H1 (cell line): ENCODE results near the gene TXNRD2. TPM values are rescaled to one million over a fixed set of nuclear protein-coding genes. Genes with fewer than 3 reads are reported as not detected.

ENCODE experiments used
- FOSL1 ChIP-seq: IDR thresholded peaks from 2 replicates; pipeline ENCODE4 v1.6.1; 2011; ENCODE audit warnings: mild to moderate bottlenecking, low read depth, low read length, moderate library complexity; ENCODE audit not compliant: insufficient read depth
- GABPA ChIP-seq: IDR thresholded peaks from 2 replicates; pipeline ENCODE4 v1.6.1; 2011; ENCODE audit warnings: mild to moderate bottlenecking, low read length, moderate library complexity, borderline replicate concordance; ENCODE audit not compliant: insufficient read depth
- HDAC6 ChIP-seq: IDR thresholded peaks from one replicate; pipeline ENCODE4 v1.7.1; 2012; ENCODE audit warnings: low read depth, mild to moderate bottlenecking, inconsistent platforms, low read length, moderate library complexity
- JUN ChIP-seq: IDR thresholded peaks from 2 replicates; pipeline ENCODE4 v1.6.1; 2011; ENCODE audit warnings: low read depth, mild to moderate bottlenecking, improper control_type of control experiment, low read length
- RNF2 ChIP-seq: fragments of 200-900, 300-1000 bp; sonication (generic); IDR thresholded peaks from 2 replicates; pipeline ENCODE4 v1.7.1; 2016; ENCODE audit warnings: borderline replicate concordance, low read depth, mild to moderate bottlenecking, antibody characterized with exemption, low read length; ENCODE audit not compliant: poor library complexity, severe bottlenecking; ENCODE audit errors: missing control alignments
- SP1 ChIP-seq: IDR thresholded peaks from 2 replicates; pipeline ENCODE4 v1.6.1; 2011; ENCODE audit warnings: low read depth, low read length
- TAF7 ChIP-seq: optimal IDR thresholded peaks from 2 replicates; pipeline ENCODE3; 2011; ENCODE audit warnings: low read depth, mild to moderate bottlenecking, inconsistent platforms, low read length, moderate library complexity, borderline replicate concordance
- TEAD4 ChIP-seq: IDR thresholded peaks from 2 replicates; pipeline ENCODE4 v1.6.1; 2012; ENCODE audit warnings: low read depth, low read length, inconsistent platforms, mixed read lengths
- polyA plus RNA-seq, 7 experiments: library from polyadenylated mRNA; depleted of rRNA in 3 of 7; stranded (reverse) in 5 of 7; unstranded in 2 of 7; fragments of >200 nt in 5 of 7; fragments of 200-250 nt in 2 of 7; gene quantifications; 1 replicate in 5 of 7; 2 replicates in 1 of 7; 4 replicates in 1 of 7; pipeline versions ENCODE4 v1.2.1 to v1.2.3, GENCODE V29; 2011 to 2013; ENCODE audit warnings: missing spikeins in 2 of 7, mixed read lengths in 2 of 7
- total RNA-seq: library from RNA; stranded (reverse); fragmentation: NEBNext Ultra II Directional; extraction: Animal tissue kit (Norgen Biotek cat#: 25700); gene quantifications from 2 replicates; pipeline ENCODE4 v1.2.1, GENCODE V29; 2021
- TF ChIP-seq, protein P1 (sequence below), 3 experiments: IDR thresholded peaks; 1 replicate in 2 of 3; 2 replicates in 1 of 3; pipeline versions ENCODE4 v1.5.1 to v1.6.1; 2011; ENCODE audit warnings: low read length in 3 of 3, mild to moderate bottlenecking in 3 of 3, inconsistent platforms in 2 of 3, low read depth in 1 of 3, moderate library complexity in 1 of 3; ENCODE audit not compliant: insufficient read depth in 1 of 3; ENCODE audit errors: control extremely low read depth in 1 of 3

Gene TXNRD2
- total and polyA plus RNA-seq, 2 of the 8 experiments (the other 6 are each of a cell fraction or from before 2014, with no cell fraction given) = 14.8 to 21.9 TPM

DNA sequence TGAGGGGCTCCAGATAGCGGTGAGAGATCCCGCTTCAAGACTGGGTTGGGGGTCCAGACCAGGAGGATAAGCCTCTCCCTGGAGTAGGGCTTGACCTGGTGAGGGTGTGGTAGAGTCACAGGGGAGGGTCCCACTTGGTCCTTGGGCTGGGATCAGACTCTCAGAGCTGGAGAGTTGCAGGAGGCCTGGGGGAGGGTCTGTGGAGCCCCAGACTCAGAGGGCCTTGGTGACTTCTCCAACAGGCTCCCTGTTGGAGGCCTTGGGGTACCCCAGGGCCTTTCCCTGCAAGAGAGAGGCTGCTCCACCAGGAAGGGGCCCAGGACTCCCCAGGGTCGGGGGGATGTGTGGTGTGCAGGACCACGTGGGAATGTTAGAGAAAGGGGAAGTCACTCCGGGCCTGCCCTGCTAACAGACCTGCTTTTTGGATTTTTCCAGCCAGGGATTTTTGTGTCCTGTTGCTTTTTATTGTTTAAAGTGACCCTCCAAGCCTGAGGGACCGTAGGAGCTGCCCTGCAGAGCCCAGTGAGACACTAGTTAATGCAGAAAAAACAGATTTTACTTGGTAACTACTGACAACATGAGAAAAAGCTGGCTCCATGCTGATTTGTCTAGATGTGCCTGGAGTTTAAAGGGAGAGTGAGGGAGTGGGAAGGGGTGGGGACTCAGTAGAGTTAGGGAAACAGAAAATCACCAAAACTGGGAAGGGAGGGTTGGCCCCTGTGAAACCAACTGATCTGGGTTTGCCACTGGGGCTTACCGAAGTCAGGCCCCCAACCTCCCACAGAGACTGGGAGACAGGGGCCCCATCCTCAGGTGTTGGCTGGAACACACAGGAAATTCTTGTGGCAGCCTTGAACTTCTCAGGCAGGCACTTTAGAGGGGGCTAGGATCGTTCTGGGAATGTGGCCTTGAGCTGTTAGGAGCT, 801 bp upstream of the TXNRD2 start (continued):
- TF ChIP-seq, protein P1, sequence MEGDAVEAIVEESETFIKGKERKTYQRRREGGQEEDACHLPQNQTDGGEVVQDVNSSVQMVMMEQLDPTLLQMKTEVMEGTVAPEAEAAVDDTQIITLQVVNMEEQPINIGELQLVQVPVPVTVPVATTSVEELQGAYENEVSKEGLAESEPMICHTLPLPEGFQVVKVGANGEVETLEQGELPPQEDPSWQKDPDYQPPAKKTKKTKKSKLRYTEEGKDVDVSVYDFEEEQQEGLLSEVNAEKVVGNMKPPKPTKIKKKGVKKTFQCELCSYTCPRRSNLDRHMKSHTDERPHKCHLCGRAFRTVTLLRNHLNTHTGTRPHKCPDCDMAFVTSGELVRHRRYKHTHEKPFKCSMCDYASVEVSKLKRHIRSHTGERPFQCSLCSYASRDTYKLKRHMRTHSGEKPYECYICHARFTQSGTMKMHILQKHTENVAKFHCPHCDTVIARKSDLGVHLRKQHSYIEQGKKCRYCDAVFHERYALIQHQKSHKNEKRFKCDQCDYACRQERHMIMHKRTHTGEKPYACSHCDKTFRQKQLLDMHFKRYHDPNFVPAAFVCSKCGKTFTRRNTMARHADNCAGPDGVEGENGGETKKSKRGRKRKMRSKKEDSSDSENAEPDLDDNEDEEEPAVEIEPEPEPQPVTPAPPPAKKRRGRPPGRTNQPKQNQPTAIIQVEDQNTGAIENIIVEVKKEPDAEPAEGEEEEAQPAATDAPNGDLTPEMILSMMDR (IDR thresholded peaks at IDR 0.05; ENCODE audit: control extremely low read depth in 1 of 3, insufficient read depth in 1 of 3, low read depth in 1 of 3, low read length in 3 of 3) = no peak
- no peak for TF ChIP-seq FOSL1
- no peak for TF ChIP-seq HDAC6
- TF ChIP-seq SP1 = no peak
- no peak for TF ChIP-seq GABPA
- no peak for TF ChIP-seq RNF2
- no peak for TF ChIP-seq TAF7
- TF ChIP-seq TEAD4 = no peak
- TF ChIP-seq JUN = no peak
